ENCODE data around the gene MAP2K5. TPM values are rescaled to one million over a fixed set of nuclear protein-coding genes. Genes with fewer than 3 reads are reported as not detected.

MAP2K5 gene
- total RNA-seq, 1 experiment from 2014 or later: 15.0 TPM

GRCh38 chr15:67512933-67513714 lies 29.4 kb upstream of the MAP2K5 start:
- Histone ChIP-seq H3K9me3 (ENCODE audit: control insufficient read depth, low read depth, low read length) (no peaks in the 10 kb centered on the region), H3K14ac (ENCODE audit: insufficient read depth, low read length) (no peak overlapping the region), H3T11ph (ENCODE audit: low read length) (no peak overlapping the region), H2BK5ac (ENCODE audit: insufficient read length, low read length) (no peak overlapping the region), H2BK12ac (ENCODE audit: insufficient read length, low read depth, low read length) (no peak overlapping the region), H4K8ac (replicated peaks; ENCODE audit: insufficient read length, low read depth, low read length) (no peak overlapping the region), H2BK120ac (ENCODE audit: low read depth, low read length, poor library complexity, severe bottlenecking) (no peak overlapping the region), H3K23ac (ENCODE audit: insufficient read length, low read depth, low read length) (no peak overlapping the region), H3K79me2 (ENCODE audit: insufficient read depth, low read length) (no peaks in the 10 kb centered on the region), H3K9ac (ENCODE audit: extremely low read depth, insufficient read length, low read length) (no peak overlapping the region), H3K4me2 (ENCODE audit: insufficient read depth, insufficient read length, low read length) (no peak overlapping the region), H3K27ac (ENCODE audit: insufficient read length, low read depth, low read length) (no peak overlapping the region), H3K27me3 (ENCODE audit: insufficient read depth, low read length) (no peaks in the 10 kb centered on the region), H4K20me1 (ENCODE audit: control insufficient read depth, insufficient read depth, insufficient read length) (no peaks in the 10 kb centered on the region), H2BK20ac (ENCODE audit: low read depth, low read length, poor library complexity, severe bottlenecking) (no peak overlapping the region), H3K4ac (ENCODE audit: low read depth, low read length) (no peak overlapping the region), H2AK5ac (ENCODE audit: insufficient read length, low read length) (no peak overlapping the region), H4K91ac (ENCODE audit: insufficient read length, low read depth, low read length) (no peak overlapping the region), H3K56ac (ENCODE audit: insufficient read length, low read depth, low read length) (no peak overlapping the region), H3K4me1 (ENCODE audit: insufficient read depth, low read length) (no peaks in the 10 kb centered on the region; the same call in 1 of the 2 replicates), H3K23me2 (ENCODE audit: insufficient read length, low read depth, low read length, poor library complexity, severe bottlenecking) (no peaks in the 10 kb centered on the region), H2AFZ (ENCODE audit: low read length) (no peak overlapping the region), H3K18ac (ENCODE audit: insufficient read length, low read depth, low read length) (no peak overlapping the region), H4K5ac (ENCODE audit: insufficient read length, low read depth, low read length) (no peak overlapping the region), H2BK15ac (ENCODE audit: low read depth, low read length) (no peak overlapping the region), H3K79me1 (ENCODE audit: insufficient read depth, low read depth, low read length, poor library complexity, severe bottlenecking) (no peaks in the 10 kb centered on the region)
- no peaks in the 10 kb centered on the region for H3K27me3 Mint-ChIP-seq (ENCODE audit: low read depth)
- DNase-seq: no peak
- no peaks in the 10 kb centered on the region for H3K4me1 Mint-ChIP-seq
- H3K36me3 Mint-ChIP-seq (ENCODE audit: insufficient read depth in 1 of 3, low read depth in 3 of 3): peaks cover 0 to 17% (median 0%) of the 10 kb centered on the region in 3 experiments; a peak in 2 of 7 replicates
- WGBS (ENCODE audit: extremely low coverage, insufficient read length, low lambda C conversion rate): no CpG with 5 or more reads among the region's 9 CpGs
- H3K27ac Mint-ChIP-seq: no peak overlapping the region
- no peaks in the 10 kb centered on the region for H3K9me3 Mint-ChIP-seq
- TF ChIP-seq CTCF (conservative IDR thresholded peaks at IDR 0.05): no peak
- no peak overlapping the region for H3K4me3 Mint-ChIP-seq
